Tibial nerve (tissue), 4 donors: Measurements from ENCODE around the gene ETNK2. TPM values are rescaled to one million over a fixed set of nuclear protein-coding genes. Genes with fewer than 3 reads are reported as not detected.

ENCODE experiments used
- DNase-seq, 2 donors: peaks; one replicate each; pipeline ENCODE4 v3.0.0-alpha.2; 2019; ENCODE audit warnings: low spot score in 2 of 2
- H3K27ac ChIP-seq, 4 donors: fragments of 200-600 bp; sonication (generic) in 3 of 4; one replicate each; pipeline ENCODE4 v1.5.1; 2017 to 2019; ENCODE audit warnings: mild to moderate bottlenecking in 1 of 4
- H3K27me3 ChIP-seq, 2 donors: fragments of 200-600 bp; sonication (generic) in 1 of 2; one replicate each; pipeline versions ENCODE4 v1.5.1 to v1.6.0; 2017 to 2019
- H3K36me3 ChIP-seq, 3 donors: fragments of 200-600 bp; sonication (generic); one replicate each; pipeline ENCODE4 v1.5.1; 2018 to 2019
- H3K4me1 ChIP-seq, 4 donors: fragments of 200-600 bp; sonication (generic) in 3 of 4; one replicate each; pipeline ENCODE4 v1.5.1; 2017 to 2019
- H3K4me3 ChIP-seq, 4 donors: fragments of 200-600 bp; sonication (generic) in 3 of 4; one replicate each; pipeline ENCODE4 v1.5.1; 2017 to 2019; ENCODE audit warnings: mild to moderate bottlenecking in 1 of 4, moderate library complexity in 1 of 4
- H3K9me3 ChIP-seq, 4 donors: fragments of 200-600 bp; sonication (generic) in 3 of 4; one replicate each; pipeline ENCODE4 v1.5.1; 2017 to 2019
- CTCF ChIP-seq, 5 experiments: fragments of 200-600 bp in 3 of 5; fragments of 450-650 bp in 2 of 5; sonication (generic) in 3 of 5; IDR thresholded peaks; one replicate each; pipeline ENCODE4 v1.5.1; 2016 to 2019; ENCODE audit warnings: antibody characterized with exemption in 5 of 5, mild to moderate bottlenecking in 3 of 5, moderate library complexity in 2 of 5
- EP300 ChIP-seq, 2 donors: sonication (generic); formaldehyde crosslinking; IDR thresholded peaks; one replicate each; pipeline ENCODE4 v1.6.1; 2017; ENCODE audit warnings: antibody characterized with exemption in 2 of 2, mild to moderate bottlenecking in 1 of 2
- POLR2A ChIP-seq, 2 donors: fragments of 450-650 bp; IDR thresholded peaks; one replicate each; pipeline ENCODE4 v1.6.1; 2017; ENCODE audit warnings: antibody characterized with exemption in 2 of 2, mild to moderate bottlenecking in 2 of 2, moderate library complexity in 2 of 2
- WGBS, 2 donors: methylation state at CpG; one replicate each; pipeline ENCODE4 v1.1.5; 2018; 5-methylcytosine and 5-hydroxymethylcytosine counted together
- total RNA-seq, 4 donors: library from RNA; depleted of rRNA; stranded (reverse); fragments of >200 nt; gene quantifications; one replicate each; pipeline ENCODE4 v1.1.0, GENCODE V29; 2016

The ETNK2 gene
- total RNA-seq, 4 donors from 2014 or later, result 24.6 to 95.2 (median 67.8) TPM

DNA sequence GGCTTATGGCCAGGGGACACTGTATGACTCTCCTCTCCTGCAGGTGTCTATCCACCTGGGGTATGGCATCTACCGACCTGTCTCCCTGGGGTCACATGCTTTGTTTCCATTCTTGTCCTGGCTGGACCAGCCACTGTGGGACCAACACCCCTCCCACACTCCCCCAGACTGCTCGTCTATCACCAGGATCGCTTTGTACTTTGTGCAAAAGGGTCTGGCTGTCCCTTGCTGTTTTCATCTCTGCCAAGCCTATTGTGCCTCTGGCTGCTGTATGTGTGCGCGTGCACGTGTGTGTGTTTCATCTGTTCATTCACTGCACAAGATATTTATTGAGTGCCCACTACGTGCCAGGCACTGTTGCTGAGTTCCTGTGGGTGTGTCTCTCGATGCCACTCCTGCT lies 25.5 kb downstream of the ETNK2 start:
- H3K4me1 ChIP-seq, result peaks cover 0 to 63% (median 17%) of the 10 kb centered on the region in 4 donors
- no peaks in the 10 kb centered on the region for H3K9me3 ChIP-seq
- WGBS, 2 donors, result 39 to 50% methylated on average over 8 of the region's 8 CpGs
- H3K27ac ChIP-seq, result peak overlapping the region in 3 of 4 donors; percentile 72 to 88 (median 73)
- H3K27me3 ChIP-seq, result no peaks in the 10 kb centered on the region
- H3K36me3 ChIP-seq, result peaks cover 0 to 68% (median 9%) of the 10 kb centered on the region in 3 donors
- no peak for DNase-seq
- no peak overlapping the region for H3K4me3 ChIP-seq
- TF ChIP-seq POLR2A (IDR thresholded peaks at IDR 0.05), result no peak
- TF ChIP-seq CTCF (IDR thresholded peaks at IDR 0.05), result no peak
- TF ChIP-seq EP300 (IDR thresholded peaks at IDR 0.05), result no peak

DNA sequence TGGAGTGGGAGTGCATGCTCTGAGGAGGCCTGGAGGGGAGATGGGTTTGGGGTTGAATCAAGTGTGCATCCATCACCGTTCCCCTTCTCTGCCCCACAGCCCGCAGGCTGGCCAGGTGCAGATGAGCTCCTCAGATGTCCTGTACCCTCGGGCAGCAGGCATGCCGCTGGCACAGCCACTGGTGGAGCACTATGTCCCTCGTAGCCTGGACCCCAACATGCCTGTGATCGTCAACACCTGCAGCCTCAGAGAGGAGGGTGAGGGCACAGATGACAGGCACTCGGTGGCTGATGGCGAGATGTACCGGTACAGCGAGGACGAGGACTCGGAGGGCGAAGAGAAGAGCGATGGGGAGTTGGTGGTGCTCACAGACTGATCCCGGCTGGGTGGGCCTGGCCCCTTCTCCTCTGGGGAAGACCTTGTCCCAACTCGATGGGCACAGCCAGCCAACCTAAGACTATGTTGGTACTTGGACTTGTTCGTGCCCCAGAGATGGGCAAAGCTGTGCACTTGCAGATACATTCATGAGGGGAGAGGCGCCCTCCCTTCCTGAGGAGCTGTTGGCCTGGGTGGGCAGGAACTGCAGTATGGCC lies 26.0 kb downstream of the ETNK2 start:
- peaks cover 0 to 68% (median 9%) of the 10 kb centered on the region in 3 donors for H3K36me3 ChIP-seq

DNA sequence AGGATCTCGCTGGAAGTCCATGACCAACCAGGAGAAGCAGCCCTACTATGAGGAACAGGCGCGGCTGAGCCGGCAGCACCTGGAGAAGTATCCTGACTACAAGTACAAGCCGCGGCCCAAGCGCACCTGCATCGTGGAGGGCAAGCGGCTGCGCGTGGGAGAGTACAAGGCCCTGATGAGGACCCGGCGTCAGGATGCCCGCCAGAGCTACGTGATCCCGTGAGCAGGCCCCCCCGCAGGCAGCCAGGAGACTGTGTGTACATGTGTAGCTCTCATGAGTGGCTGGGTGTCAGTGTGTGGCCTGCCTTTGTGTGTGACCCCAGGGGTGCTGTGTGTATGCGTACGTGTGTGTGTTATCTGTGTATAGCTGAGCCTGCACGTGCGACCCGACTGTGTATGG lies 27.2 kb downstream of the ETNK2 start:
- no peak for TF ChIP-seq EP300 (IDR thresholded peaks at IDR 0.05)
- TF ChIP-seq POLR2A (IDR thresholded peaks at IDR 0.05), result no peak
- no peak for TF ChIP-seq CTCF (IDR thresholded peaks at IDR 0.05)
- H3K27ac ChIP-seq, result no peak overlapping the region
- H3K36me3 ChIP-seq, result peaks cover 0 to 76% (median 9%) of the 10 kb centered on the region in 3 donors
- peaks cover 0 to 45% (median 17%) of the 10 kb centered on the region in 4 donors for H3K4me1 ChIP-seq
- WGBS, 2 donors, result 89 to 95% methylated on average over 18 to 22 of the region's 22 CpGs
- H3K27me3 ChIP-seq, result no peaks in the 10 kb centered on the region
- DNase-seq, result no peak
- no peaks in the 10 kb centered on the region for H3K9me3 ChIP-seq
- no peak overlapping the region for H3K4me3 ChIP-seq

More for the DNA sequence above, 26.0 kb downstream of the ETNK2 start:
- no peak for DNase-seq
- WGBS, 2 donors, result 90 to 92% methylated on average over 18 of the region's 18 CpGs
- peaks cover 0 to 58% (median 17%) of the 10 kb centered on the region in 4 donors for H3K4me1 ChIP-seq
- H3K27ac ChIP-seq, result peak overlapping the region in 2 of 4 donors; percentile 73 to 88
- H3K27me3 ChIP-seq, result no peaks in the 10 kb centered on the region
- TF ChIP-seq EP300 (IDR thresholded peaks at IDR 0.05) (no peak), POLR2A (IDR thresholded peaks at IDR 0.05) (no peak), CTCF (IDR thresholded peaks at IDR 0.05) (no peak)
- H3K4me3 ChIP-seq, result no peak overlapping the region
- no peaks in the 10 kb centered on the region for H3K9me3 ChIP-seq

- 53 to 60% methylated on average over 8 to 9 of the region's 9 CpGs for WGBS, 2 donors
- Histone ChIP-seq H3K4me3 (no peak overlapping the region), H3K4me1 (peaks cover 0 to 33% (median 11%) of the 10 kb centered on the region in 4 donors), H3K27ac (peak overlapping the region in 1 of 4 donors; percentile 38), H3K27me3 (no peaks in the 10 kb centered on the region), H3K9me3 (no peaks in the 10 kb centered on the region), H3K36me3 (peaks cover 0 to 89% (median 9%) of the 10 kb centered on the region in 3 donors)
- DNase-seq, result no peak
- no peak for TF ChIP-seq POLR2A (IDR thresholded peaks at IDR 0.05)
- no peak for TF ChIP-seq EP300 (IDR thresholded peaks at IDR 0.05)
- TF ChIP-seq CTCF (IDR thresholded peaks at IDR 0.05), result peak in 2 of 5 experiments; percentile 15 to 24
Observed at GRCh38 chr1:204123376-204123775, 28.5 kb downstream of the ETNK2 start.

- peaks cover 3 to 100% (median 17%) of the 10 kb centered on the region in 3 donors for H3K36me3 ChIP-seq
- WGBS, 2 donors, result 86 to 89% methylated on average over 17 of the region's 17 CpGs
Observed at GRCh38 chr1:204121840-204122555, 29.8 kb downstream of the ETNK2 start.

More at GRCh38 chr1:204121840-204122555, 29.8 kb downstream of the ETNK2 start:
- DNase-seq, result no peak
- peaks cover 0 to 20% (median 5%) of the 10 kb centered on the region in 4 donors for H3K4me1 ChIP-seq
- TF ChIP-seq POLR2A (IDR thresholded peaks at IDR 0.05) (no peak), CTCF (IDR thresholded peaks at IDR 0.05) (no peak), EP300 (IDR thresholded peaks at IDR 0.05) (no peak)
- H3K4me3 ChIP-seq, result no peak overlapping the region
- H3K9me3 ChIP-seq, result no peaks in the 10 kb centered on the region
- H3K27ac ChIP-seq, result peak overlapping the region in 1 of 4 donors; percentile 20
- no peaks in the 10 kb centered on the region for H3K27me3 ChIP-seq
